GM18517 (cell line): ENCODE data around the gene YARS2.
"Not testable (repeated sequence)": the region's sequence is repeated elsewhere in the genome, so short reads cannot be mapped to it uniquely, and the experiment has no call there.

ENCODE experiments used
- ATAC-seq: cut with Tn5 transposase; IDR thresholded peaks from one replicate; pipeline ENCODE4 v1.9.1; 2021; ENCODE audit warnings: mild to moderate bottlenecking, moderate library complexity; ENCODE audit not compliant: unreplicated experiment

YARS2 gene

GRCh38 chr12:32754111-32754510 lies 1.6 kb downstream of the YARS2 start:
- no peak for ATAC-seq

- no peak for ATAC-seq
These were observed 2.1 kb downstream of the YARS2 start for GRCh38 chr12:32753605-32754004.

- ATAC-seq, result no peak
These were observed 12.4 kb downstream of the YARS2 start for GRCh38 chr12:32743264-32743663.

GRCh38 chr12:32742133-32742532 lies 13.6 kb downstream of the YARS2 start:
- ATAC-seq, result no peak

GRCh38 chr12:32739279-32739678 lies 16.4 kb downstream of the YARS2 start:
- ATAC-seq, result no peak

- ATAC-seq, result no peak
These were observed 18.0 kb downstream of the YARS2 start for GRCh38 chr12:32737715-32738114.

GRCh38 chr12:32736445-32736844 lies 19.3 kb downstream of the YARS2 start:
- ATAC-seq, result no peak

GRCh38 chr12:32734952-32735351 lies 20.7 kb downstream of the YARS2 start:
- ATAC-seq, result no peak

GRCh38 chr12:32727237-32727636 lies 28.5 kb downstream of the YARS2 start:
- no peak for ATAC-seq

GRCh38 chr12:32726286-32726685 lies 29.4 kb downstream of the YARS2 start:
- no peak for ATAC-seq

GRCh38 chr12:32725308-32725707 lies 30.4 kb downstream of the YARS2 start:
- ATAC-seq, result not testable (repeated sequence)

- ATAC-seq, result no peak
These were observed 36.8 kb downstream of the YARS2 start for GRCh38 chr12:32718926-32719325.

GRCh38 chr12:32714772-32715171 lies 40.9 kb downstream of the YARS2 start:
- ATAC-seq, result no peak

GRCh38 chr12:32708926-32709325 lies 46.8 kb downstream of the YARS2 start:
- no peak for ATAC-seq

- no peak for ATAC-seq
These were observed 49.2 kb downstream of the YARS2 start for GRCh38 chr12:32706335-32707024.

- ATAC-seq, result no peak
These were observed 49.9 kb downstream of the YARS2 start for GRCh38 chr12:32705783-32706182.

GRCh38 chr12:32702946-32703345 lies 52.8 kb downstream of the YARS2 start:
- no peak for ATAC-seq

- no peak for ATAC-seq
These were observed 53.2 kb downstream of the YARS2 start for GRCh38 chr12:32702473-32702872.

GRCh38 chr12:32699437-32699836 lies 56.3 kb downstream of the YARS2 start:
- ATAC-seq, result not testable (repeated sequence)

- ATAC-seq, result no peak
These were observed 57.4 kb downstream of the YARS2 start for GRCh38 chr12:32698285-32698684.

GRCh38 chr12:32697445-32697844 lies 58.3 kb downstream of the YARS2 start:
- ATAC-seq, result no peak
